K562 (cell line): ENCODE measurements around the gene LMNTD2. TPM values are rescaled to one million over a fixed set of nuclear protein-coding genes. Genes with fewer than 3 reads are reported as not detected.

ENCODE experiments used
- BCOR ChIP-seq: fragments of 450-650 bp; IDR thresholded peaks from 2 replicates; pipeline ENCODE4 v1.6.1; 2016
- BHLHE40 ChIP-seq: IDR thresholded peaks from 2 replicates; pipeline ENCODE4 v1.6.1; 2011; ENCODE audit warnings: low read length, improper control_type of control experiment
- FOXM1 ChIP-seq, 2 experiments: fragments of 450-650 bp in 1 of 2; sonication (generic) in 1 of 2; formaldehyde crosslinking in 1 of 2; IDR thresholded peaks; 2 replicates each; pipeline versions ENCODE4 v1.6.1 to v1.9.0; 2017 to 2022; ENCODE audit warnings: low read depth in 2 of 2, mild to moderate bottlenecking in 2 of 2, missing genetic modification reagents in 1 of 2, moderate library complexity in 1 of 2
- L3MBTL2 ChIP-seq: fragments of 450-650 bp; IDR thresholded peaks from 2 replicates; pipeline ENCODE4 v1.6.1; 2016; ENCODE audit warnings: mild to moderate bottlenecking, moderate library complexity
- MTA1 ChIP-seq: fragments of 450-650 bp; IDR thresholded peaks from 2 replicates; pipeline ENCODE4 v1.6.1; 2017; ENCODE audit warnings: borderline replicate concordance
- RCOR1 ChIP-seq, 2 experiments: IDR thresholded peaks; 2 replicates each; pipeline ENCODE4 v1.6.1; 2012; ENCODE audit warnings: low read depth in 2 of 2, low read length in 2 of 2, borderline replicate concordance in 1 of 2, improper control_type of control experiment in 1 of 2
- TAF1 ChIP-seq: IDR thresholded peaks from 2 replicates; pipeline ENCODE4 v1.6.1; 2011; ENCODE audit warnings: mild to moderate bottlenecking, low read length, moderate library complexity; ENCODE audit not compliant: insufficient read depth, control insufficient read depth, severe bottlenecking; ENCODE audit errors: extremely low read depth
- TBP ChIP-seq: optimal IDR thresholded peaks from 2 replicates; pipeline ENCODE3; 2011; ENCODE audit warnings: low read depth, low read length, improper control_type of control experiment
- ZNF23 ChIP-seq: fragments of 250-450 bp; sonication (Bioruptor Pico); IDR thresholded peaks from 2 replicates; pipeline ENCODE4 v1.4.0; 2020; ENCODE audit warnings: mild to moderate bottlenecking
- polyA plus RNA-seq, 8 experiments: library from polyadenylated mRNA; depleted of rRNA in 4 of 8; stranded (reverse) in 5 of 8; unstranded in 3 of 8; fragments of >200 nt; fragmentation: Nextera tagmentation in 2 of 8; fragmentation: Illumina TruSeq in 1 of 8; extraction: Ambion mirVana in 2 of 8; extraction: Trizol in 1 of 8; gene quantifications; 2 replicates each; pipeline versions ENCODE4 v1.2.1 to v1.2.3, GENCODE V29; 2011 to 2014; ENCODE audit warnings: inconsistent platforms in 1 of 8, missing spikeins in 1 of 8
- total RNA-seq, 7 experiments: library from RNA; depleted of rRNA in 6 of 7; stranded (reverse); fragments of >200 nt in 6 of 7; fragmentation: Illumina TruSeq in 2 of 7; extraction: Trizol in 2 of 7; gene quantifications; 2 replicates each; pipeline versions ENCODE4 v1.2.1 to v1.2.3, GENCODE V29; 2011 to 2021; ENCODE audit warnings: low replicate concordance in 1 of 7
- TF ChIP-seq, protein P1 (sequence below): sonication (generic); formaldehyde crosslinking; IDR thresholded peaks from 2 replicates; pipeline ENCODE4 v1.8.0; 2022; ENCODE audit warnings: mild to moderate bottlenecking, missing genetic modification reagents
- TF ChIP-seq, protein P2 (sequence below): fragments of 450-650 bp; IDR thresholded peaks from 2 replicates; pipeline ENCODE4 v1.6.1; 2016; ENCODE audit warnings: mild to moderate bottlenecking, moderate library complexity

LMNTD2 gene
- total and polyA plus RNA-seq, 9 of the 15 experiments (the other 6 are each of a cell fraction or from before 2014, with no cell fraction given): 0.48 to 4.2 (median 1.5) TPM; not detected in 3

DNA sequence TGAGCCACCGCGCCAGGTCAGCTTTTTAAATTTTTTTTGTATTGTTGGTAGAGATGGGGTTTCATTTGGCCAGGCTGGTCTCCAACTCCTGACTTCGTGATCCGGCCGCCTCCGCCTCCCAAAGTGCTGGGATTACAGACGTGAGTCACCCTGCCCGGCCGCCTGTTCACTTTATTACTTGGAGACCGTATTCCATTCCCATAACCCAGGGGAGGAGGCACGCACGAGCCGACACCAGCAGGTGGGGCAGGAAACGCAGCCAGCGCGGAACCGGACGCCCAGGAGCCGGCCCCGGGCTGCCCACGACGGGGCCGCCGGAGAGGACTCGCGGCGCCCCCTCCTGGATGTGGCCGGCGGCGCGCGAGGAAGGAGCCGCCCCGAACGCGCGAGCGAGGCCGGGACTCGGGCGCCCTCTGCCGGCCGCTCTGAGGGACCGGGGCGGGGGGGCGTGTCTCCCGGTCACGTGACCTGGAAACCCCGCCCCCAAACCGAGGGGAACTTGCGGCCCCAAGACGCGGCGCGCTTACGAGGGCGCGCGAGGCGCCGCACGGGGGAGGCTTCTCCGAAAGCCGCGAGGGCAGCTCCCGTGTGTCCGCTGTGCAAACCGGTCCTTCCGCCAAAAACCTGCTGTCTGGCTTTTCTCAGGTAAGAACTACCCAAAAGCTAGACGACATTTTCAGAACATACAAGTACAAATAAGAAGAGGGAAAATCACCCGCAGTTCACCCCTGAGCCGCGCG, 41.9 kb downstream of the LMNTD2 start (continued):
- TF ChIP-seq MTA1 (0 out of 2 replicates have a peak, but pooled peaks have one; percentile 17), TBP (peak; percentile 51), RCOR1 (IDR thresholded peaks at IDR 0.05; ENCODE audit: borderline replicate concordance in 1 of 2, low read depth in 2 of 2, low read length in 2 of 2) (peak in 1 of 2 experiments; percentile 58; a peak in 1 of 4 replicates), TAF1 (peak; percentile 23), BHLHE40 (peak; percentile 86), FOXM1 (IDR thresholded peaks at IDR 0.05; ENCODE audit: low read depth) (no peak), FOXM1 (CRISPR knock-in tag; IDR thresholded peaks at IDR 0.05; ENCODE audit: low read depth) (peak; percentile 88), L3MBTL2 (peak; percentile 99), ZNF23 (CRISPR knock-in tag) (no peak), BCOR (0 out of 2 replicates have a peak, but pooled peaks have one; percentile 5)
- TF ChIP-seq, protein P1, sequence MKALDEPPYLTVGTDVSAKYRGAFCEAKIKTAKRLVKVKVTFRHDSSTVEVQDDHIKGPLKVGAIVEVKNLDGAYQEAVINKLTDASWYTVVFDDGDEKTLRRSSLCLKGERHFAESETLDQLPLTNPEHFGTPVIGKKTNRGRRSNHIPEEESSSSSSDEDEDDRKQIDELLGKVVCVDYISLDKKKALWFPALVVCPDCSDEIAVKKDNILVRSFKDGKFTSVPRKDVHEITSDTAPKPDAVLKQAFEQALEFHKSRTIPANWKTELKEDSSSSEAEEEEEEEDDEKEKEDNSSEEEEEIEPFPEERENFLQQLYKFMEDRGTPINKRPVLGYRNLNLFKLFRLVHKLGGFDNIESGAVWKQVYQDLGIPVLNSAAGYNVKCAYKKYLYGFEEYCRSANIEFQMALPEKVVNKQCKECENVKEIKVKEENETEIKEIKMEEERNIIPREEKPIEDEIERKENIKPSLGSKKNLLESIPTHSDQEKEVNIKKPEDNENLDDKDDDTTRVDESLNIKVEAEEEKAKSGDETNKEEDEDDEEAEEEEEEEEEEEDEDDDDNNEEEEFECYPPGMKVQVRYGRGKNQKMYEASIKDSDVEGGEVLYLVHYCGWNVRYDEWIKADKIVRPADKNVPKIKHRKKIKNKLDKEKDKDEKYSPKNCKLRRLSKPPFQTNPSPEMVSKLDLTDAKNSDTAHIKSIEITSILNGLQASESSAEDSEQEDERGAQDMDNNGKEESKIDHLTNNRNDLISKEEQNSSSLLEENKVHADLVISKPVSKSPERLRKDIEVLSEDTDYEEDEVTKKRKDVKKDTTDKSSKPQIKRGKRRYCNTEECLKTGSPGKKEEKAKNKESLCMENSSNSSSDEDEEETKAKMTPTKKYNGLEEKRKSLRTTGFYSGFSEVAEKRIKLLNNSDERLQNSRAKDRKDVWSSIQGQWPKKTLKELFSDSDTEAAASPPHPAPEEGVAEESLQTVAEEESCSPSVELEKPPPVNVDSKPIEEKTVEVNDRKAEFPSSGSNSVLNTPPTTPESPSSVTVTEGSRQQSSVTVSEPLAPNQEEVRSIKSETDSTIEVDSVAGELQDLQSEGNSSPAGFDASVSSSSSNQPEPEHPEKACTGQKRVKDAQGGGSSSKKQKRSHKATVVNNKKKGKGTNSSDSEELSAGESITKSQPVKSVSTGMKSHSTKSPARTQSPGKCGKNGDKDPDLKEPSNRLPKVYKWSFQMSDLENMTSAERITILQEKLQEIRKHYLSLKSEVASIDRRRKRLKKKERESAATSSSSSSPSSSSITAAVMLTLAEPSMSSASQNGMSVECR: peak; percentile 76
- TF ChIP-seq, protein P2, sequence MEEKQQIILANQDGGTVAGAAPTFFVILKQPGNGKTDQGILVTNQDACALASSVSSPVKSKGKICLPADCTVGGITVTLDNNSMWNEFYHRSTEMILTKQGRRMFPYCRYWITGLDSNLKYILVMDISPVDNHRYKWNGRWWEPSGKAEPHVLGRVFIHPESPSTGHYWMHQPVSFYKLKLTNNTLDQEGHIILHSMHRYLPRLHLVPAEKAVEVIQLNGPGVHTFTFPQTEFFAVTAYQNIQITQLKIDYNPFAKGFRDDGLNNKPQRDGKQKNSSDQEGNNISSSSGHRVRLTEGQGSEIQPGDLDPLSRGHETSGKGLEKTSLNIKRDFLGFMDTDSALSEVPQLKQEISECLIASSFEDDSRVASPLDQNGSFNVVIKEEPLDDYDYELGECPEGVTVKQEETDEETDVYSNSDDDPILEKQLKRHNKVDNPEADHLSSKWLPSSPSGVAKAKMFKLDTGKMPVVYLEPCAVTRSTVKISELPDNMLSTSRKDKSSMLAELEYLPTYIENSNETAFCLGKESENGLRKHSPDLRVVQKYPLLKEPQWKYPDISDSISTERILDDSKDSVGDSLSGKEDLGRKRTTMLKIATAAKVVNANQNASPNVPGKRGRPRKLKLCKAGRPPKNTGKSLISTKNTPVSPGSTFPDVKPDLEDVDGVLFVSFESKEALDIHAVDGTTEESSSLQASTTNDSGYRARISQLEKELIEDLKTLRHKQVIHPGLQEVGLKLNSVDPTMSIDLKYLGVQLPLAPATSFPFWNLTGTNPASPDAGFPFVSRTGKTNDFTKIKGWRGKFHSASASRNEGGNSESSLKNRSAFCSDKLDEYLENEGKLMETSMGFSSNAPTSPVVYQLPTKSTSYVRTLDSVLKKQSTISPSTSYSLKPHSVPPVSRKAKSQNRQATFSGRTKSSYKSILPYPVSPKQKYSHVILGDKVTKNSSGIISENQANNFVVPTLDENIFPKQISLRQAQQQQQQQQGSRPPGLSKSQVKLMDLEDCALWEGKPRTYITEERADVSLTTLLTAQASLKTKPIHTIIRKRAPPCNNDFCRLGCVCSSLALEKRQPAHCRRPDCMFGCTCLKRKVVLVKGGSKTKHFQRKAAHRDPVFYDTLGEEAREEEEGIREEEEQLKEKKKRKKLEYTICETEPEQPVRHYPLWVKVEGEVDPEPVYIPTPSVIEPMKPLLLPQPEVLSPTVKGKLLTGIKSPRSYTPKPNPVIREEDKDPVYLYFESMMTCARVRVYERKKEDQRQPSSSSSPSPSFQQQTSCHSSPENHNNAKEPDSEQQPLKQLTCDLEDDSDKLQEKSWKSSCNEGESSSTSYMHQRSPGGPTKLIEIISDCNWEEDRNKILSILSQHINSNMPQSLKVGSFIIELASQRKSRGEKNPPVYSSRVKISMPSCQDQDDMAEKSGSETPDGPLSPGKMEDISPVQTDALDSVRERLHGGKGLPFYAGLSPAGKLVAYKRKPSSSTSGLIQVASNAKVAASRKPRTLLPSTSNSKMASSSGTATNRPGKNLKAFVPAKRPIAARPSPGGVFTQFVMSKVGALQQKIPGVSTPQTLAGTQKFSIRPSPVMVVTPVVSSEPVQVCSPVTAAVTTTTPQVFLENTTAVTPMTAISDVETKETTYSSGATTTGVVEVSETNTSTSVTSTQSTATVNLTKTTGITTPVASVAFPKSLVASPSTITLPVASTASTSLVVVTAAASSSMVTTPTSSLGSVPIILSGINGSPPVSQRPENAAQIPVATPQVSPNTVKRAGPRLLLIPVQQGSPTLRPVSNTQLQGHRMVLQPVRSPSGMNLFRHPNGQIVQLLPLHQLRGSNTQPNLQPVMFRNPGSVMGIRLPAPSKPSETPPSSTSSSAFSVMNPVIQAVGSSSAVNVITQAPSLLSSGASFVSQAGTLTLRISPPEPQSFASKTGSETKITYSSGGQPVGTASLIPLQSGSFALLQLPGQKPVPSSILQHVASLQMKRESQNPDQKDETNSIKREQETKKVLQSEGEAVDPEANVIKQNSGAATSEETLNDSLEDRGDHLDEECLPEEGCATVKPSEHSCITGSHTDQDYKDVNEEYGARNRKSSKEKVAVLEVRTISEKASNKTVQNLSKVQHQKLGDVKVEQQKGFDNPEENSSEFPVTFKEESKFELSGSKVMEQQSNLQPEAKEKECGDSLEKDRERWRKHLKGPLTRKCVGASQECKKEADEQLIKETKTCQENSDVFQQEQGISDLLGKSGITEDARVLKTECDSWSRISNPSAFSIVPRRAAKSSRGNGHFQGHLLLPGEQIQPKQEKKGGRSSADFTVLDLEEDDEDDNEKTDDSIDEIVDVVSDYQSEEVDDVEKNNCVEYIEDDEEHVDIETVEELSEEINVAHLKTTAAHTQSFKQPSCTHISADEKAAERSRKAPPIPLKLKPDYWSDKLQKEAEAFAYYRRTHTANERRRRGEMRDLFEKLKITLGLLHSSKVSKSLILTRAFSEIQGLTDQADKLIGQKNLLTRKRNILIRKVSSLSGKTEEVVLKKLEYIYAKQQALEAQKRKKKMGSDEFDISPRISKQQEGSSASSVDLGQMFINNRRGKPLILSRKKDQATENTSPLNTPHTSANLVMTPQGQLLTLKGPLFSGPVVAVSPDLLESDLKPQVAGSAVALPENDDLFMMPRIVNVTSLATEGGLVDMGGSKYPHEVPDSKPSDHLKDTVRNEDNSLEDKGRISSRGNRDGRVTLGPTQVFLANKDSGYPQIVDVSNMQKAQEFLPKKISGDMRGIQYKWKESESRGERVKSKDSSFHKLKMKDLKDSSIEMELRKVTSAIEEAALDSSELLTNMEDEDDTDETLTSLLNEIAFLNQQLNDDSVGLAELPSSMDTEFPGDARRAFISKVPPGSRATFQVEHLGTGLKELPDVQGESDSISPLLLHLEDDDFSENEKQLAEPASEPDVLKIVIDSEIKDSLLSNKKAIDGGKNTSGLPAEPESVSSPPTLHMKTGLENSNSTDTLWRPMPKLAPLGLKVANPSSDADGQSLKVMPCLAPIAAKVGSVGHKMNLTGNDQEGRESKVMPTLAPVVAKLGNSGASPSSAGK: peak; percentile 99
